GM23338 (cell line): ENCODE measurements around the gene SLC66A1.

Source experiments
- EZH2 ChIP-seq: fragments of 200-600 bp; sonication (generic); IDR thresholded peaks from one replicate; pipeline ENCODE4 v1.8.0; 2017; ENCODE audit warnings: antibody characterized with exemption, mild to moderate bottlenecking, low read depth; ENCODE audit not compliant: unreplicated experiment
- EZH2phosphoT487 ChIP-seq: fragments of 200-600 bp; sonication (generic); IDR thresholded peaks from one replicate; pipeline ENCODE4 v1.8.1; 2018; ENCODE audit warnings: antibody characterized with exemption; ENCODE audit not compliant: unreplicated experiment
- JUNB ChIP-seq: IDR thresholded peaks from one replicate; pipeline ENCODE4 v1.6.1; 2016; ENCODE audit warnings: antibody characterized with exemption; ENCODE audit not compliant: unreplicated experiment
- NANOG ChIP-seq: IDR thresholded peaks from 2 replicates; pipeline ENCODE4 v1.6.1; 2016; ENCODE audit warnings: antibody characterized with exemption, borderline replicate concordance
- POLR2AphosphoS5 ChIP-seq: IDR thresholded peaks from 2 replicates; pipeline ENCODE4 v1.6.1; 2016; ENCODE audit warnings: antibody characterized with exemption, low read depth
- TF ChIP-seq, protein P1 (sequence below), 2 experiments: fragments of 200-600 bp in 1 of 2; sonication (generic) in 1 of 2; conservative IDR thresholded peaks; 2 replicates each; pipeline versions ENCODE4 v1.5.1 to v1.6.1; 2016 to 2017; ENCODE audit warnings: antibody characterized with exemption in 2 of 2, low read depth in 2 of 2, mild to moderate bottlenecking in 2 of 2, moderate library complexity in 1 of 2

DNA sequence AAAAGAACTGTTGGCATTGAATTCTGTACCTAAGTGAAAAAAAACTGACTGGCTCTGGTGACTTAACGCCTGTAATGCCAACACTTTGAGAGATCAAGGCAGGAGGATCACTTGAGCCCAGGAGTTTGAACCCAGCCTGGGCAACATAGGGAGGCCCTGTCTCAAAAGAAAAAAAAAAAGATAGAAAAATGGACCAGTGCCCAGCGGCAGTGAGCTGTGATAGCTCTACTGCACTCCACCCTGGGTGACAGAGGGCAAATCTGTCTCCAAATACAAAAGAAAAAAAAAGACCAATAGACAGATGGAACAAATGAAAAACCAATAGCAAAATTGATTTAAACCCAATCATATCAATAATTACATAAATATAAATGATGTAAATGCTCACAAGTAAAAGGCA, 22.9 kb upstream of the SLC66A1 start:
- TF ChIP-seq, protein P1, sequence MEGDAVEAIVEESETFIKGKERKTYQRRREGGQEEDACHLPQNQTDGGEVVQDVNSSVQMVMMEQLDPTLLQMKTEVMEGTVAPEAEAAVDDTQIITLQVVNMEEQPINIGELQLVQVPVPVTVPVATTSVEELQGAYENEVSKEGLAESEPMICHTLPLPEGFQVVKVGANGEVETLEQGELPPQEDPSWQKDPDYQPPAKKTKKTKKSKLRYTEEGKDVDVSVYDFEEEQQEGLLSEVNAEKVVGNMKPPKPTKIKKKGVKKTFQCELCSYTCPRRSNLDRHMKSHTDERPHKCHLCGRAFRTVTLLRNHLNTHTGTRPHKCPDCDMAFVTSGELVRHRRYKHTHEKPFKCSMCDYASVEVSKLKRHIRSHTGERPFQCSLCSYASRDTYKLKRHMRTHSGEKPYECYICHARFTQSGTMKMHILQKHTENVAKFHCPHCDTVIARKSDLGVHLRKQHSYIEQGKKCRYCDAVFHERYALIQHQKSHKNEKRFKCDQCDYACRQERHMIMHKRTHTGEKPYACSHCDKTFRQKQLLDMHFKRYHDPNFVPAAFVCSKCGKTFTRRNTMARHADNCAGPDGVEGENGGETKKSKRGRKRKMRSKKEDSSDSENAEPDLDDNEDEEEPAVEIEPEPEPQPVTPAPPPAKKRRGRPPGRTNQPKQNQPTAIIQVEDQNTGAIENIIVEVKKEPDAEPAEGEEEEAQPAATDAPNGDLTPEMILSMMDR (conservative IDR thresholded peaks at IDR 0.05; ENCODE audit: low read depth in 2 of 2): no peak
- no peak for TF ChIP-seq EZH2phosphoT487
- no peak for TF ChIP-seq POLR2AphosphoS5
- TF ChIP-seq NANOG: no peak
- TF ChIP-seq JUNB: no peak
- TF ChIP-seq EZH2: no peak
